Astrocyte (in vitro differentiated cells and primary cell): ENCODE results near the gene SMARCA2. TPM values are rescaled to one million over a fixed set of nuclear protein-coding genes. Genes with fewer than 3 reads are reported as not detected.

Experiments
- DNase-seq: peaks from one replicate; pipeline ENCODE4 v3.0.0-alpha.2; 2010; ENCODE audit warnings: low read depth
- FAIRE-seq: peaks from 2 replicates; lab custom pipeline; 2011; peaks lifted over from hg19 to GRCh38; lab: Jason Lieb, UNC
- H2AFZ ChIP-seq: 2 replicates; pipeline ENCODE4 v1.6.0; 2012; ENCODE audit warnings: low read depth, low read length, inconsistent platforms
- H3K27ac ChIP-seq: 2 replicates; pipeline ENCODE4 v1.5.1; 2011; ENCODE audit warnings: low read depth, low read length, inconsistent platforms
- H3K27me3 ChIP-seq: 2 replicates; pipeline ENCODE4 v1.6.0; 2011; ENCODE audit warnings: low read length, inconsistent platforms; ENCODE audit not compliant: insufficient read depth
- H3K36me3 ChIP-seq: 2 replicates; pipeline ENCODE4 v1.5.1; 2011; ENCODE audit warnings: low read length, inconsistent platforms; ENCODE audit not compliant: insufficient read depth
- H3K4me1 ChIP-seq: 2 replicates; pipeline ENCODE4 v1.5.1; 2011; ENCODE audit warnings: low read length, inconsistent platforms; ENCODE audit not compliant: insufficient read depth
- H3K4me2 ChIP-seq: 2 replicates; pipeline ENCODE4 v1.6.0; 2012; ENCODE audit warnings: low read length, inconsistent platforms
- H3K4me3 ChIP-seq: 2 replicates; pipeline ENCODE4 v1.5.1; 2011; ENCODE audit warnings: low read depth, mild to moderate bottlenecking, low read length, inconsistent platforms; ENCODE audit not compliant: insufficient read depth
- H3K79me2 ChIP-seq: 2 replicates; pipeline ENCODE4 v1.6.0; 2012; ENCODE audit warnings: mild to moderate bottlenecking, low read length, inconsistent platforms; ENCODE audit not compliant: insufficient read depth
- H3K9ac ChIP-seq: 2 replicates; pipeline ENCODE4 v1.6.0; 2012; ENCODE audit warnings: mild to moderate bottlenecking, low read length, inconsistent platforms
- H3K9me3 ChIP-seq: 2 replicates; pipeline ENCODE4 v1.5.1; 2012; ENCODE audit warnings: low read depth, mild to moderate bottlenecking, low read length, inconsistent platforms; ENCODE audit not compliant: insufficient read depth
- H4K20me1 ChIP-seq: 2 replicates; pipeline ENCODE4 v1.6.0; 2012; ENCODE audit warnings: low read length, inconsistent platforms; ENCODE audit not compliant: insufficient read depth
- H3K27ac Mint-ChIP-seq: one replicate; pipeline ENCODE4 v1.8.0; 2021; ENCODE audit warnings: mild to moderate bottlenecking, mixed read lengths; ENCODE audit not compliant: unreplicated experiment
- H3K27me3 Mint-ChIP-seq: one replicate; pipeline ENCODE4 v1.8.0; 2021; ENCODE audit warnings: low read depth, mixed read lengths; ENCODE audit not compliant: unreplicated experiment
- H3K36me3 Mint-ChIP-seq: one replicate; pipeline ENCODE4 v1.8.0; 2021; ENCODE audit warnings: low read depth, mixed read lengths; ENCODE audit not compliant: unreplicated experiment
- H3K4me1 Mint-ChIP-seq: one replicate; pipeline ENCODE4 v1.8.0; 2021; ENCODE audit warnings: low read depth, mixed read lengths; ENCODE audit not compliant: unreplicated experiment
- H3K4me3 Mint-ChIP-seq: one replicate; pipeline ENCODE4 v1.8.0; 2021; ENCODE audit warnings: mild to moderate bottlenecking, moderate library complexity, mixed read lengths; ENCODE audit not compliant: unreplicated experiment
- H3K9me3 Mint-ChIP-seq: one replicate; pipeline ENCODE4 v1.8.0; 2021; ENCODE audit warnings: mild to moderate bottlenecking, mixed read lengths; ENCODE audit not compliant: unreplicated experiment
- CTCF ChIP-seq: IDR thresholded peaks from 2 replicates; pipeline ENCODE4 v1.5.1; 2011; ENCODE audit warnings: low read depth, mild to moderate bottlenecking, inconsistent platforms, low read length, moderate library complexity; ENCODE audit not compliant: insufficient read depth
- EZH2 ChIP-seq: IDR thresholded peaks from 2 replicates; pipeline ENCODE4 v1.6.1; 2012; ENCODE audit warnings: mild to moderate bottlenecking, low read length, inconsistent platforms; ENCODE audit not compliant: insufficient read depth
- total RNA-seq: library from RNA; stranded (reverse); gene quantifications from 2 replicates; pipeline ENCODE4 v1.2.1, GENCODE V29; 2021

The SMARCA2 gene
- total RNA-seq, 1 donor from 2014 or later: 54.2 TPM

DNA sequence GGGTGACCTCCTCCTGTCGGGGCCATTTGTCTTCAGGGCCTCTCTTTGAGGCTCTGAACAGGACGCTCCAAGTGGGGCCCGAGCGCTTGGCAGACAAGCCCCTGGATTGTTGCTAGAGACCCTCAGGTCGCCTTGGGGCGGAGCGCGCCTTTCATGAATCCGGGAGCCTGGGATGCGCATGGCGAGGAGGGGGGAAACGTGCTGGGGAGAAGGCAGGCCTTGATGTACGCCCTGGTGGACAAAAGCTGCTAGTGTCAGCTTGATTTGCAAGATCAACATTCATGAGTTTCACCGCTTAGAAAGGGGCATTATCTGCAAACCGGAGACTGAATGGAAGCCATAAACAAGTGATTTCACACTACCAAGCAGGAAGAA, 226.3 kb downstream of the SMARCA2 start:
- Histone ChIP-seq H3K27ac (no peak overlapping the region), H3K4me2 (peak overlapping the region; percentile 96), H3K27me3 (no peaks in the 10 kb centered on the region), H3K4me3 (peak overlapping the region; percentile 67), H3K36me3 (no peaks in the 10 kb centered on the region), H4K20me1 (no peaks in the 10 kb centered on the region), H3K9me3 (no peaks in the 10 kb centered on the region), H3K9ac (peak overlapping the region; percentile 76), H3K79me2 (no peaks in the 10 kb centered on the region), H2AFZ (peak overlapping the region; percentile 95), H3K4me1 (peaks cover 19% of the 10 kb centered on the region)
- DNase-seq: peak; percentile 97
- H3K36me3 Mint-ChIP-seq: no peaks in the 10 kb centered on the region
- H3K4me3 Mint-ChIP-seq: peak overlapping the region; percentile 78
- no peak overlapping the region for H3K27ac Mint-ChIP-seq
- no peaks in the 10 kb centered on the region for H3K4me1 Mint-ChIP-seq
- no peaks in the 10 kb centered on the region for H3K9me3 Mint-ChIP-seq
- peak; percentile 53 for TF ChIP-seq CTCF
- no peak for TF ChIP-seq EZH2
- no peak for FAIRE-seq
- H3K27me3 Mint-ChIP-seq: no peaks in the 10 kb centered on the region

DNA sequence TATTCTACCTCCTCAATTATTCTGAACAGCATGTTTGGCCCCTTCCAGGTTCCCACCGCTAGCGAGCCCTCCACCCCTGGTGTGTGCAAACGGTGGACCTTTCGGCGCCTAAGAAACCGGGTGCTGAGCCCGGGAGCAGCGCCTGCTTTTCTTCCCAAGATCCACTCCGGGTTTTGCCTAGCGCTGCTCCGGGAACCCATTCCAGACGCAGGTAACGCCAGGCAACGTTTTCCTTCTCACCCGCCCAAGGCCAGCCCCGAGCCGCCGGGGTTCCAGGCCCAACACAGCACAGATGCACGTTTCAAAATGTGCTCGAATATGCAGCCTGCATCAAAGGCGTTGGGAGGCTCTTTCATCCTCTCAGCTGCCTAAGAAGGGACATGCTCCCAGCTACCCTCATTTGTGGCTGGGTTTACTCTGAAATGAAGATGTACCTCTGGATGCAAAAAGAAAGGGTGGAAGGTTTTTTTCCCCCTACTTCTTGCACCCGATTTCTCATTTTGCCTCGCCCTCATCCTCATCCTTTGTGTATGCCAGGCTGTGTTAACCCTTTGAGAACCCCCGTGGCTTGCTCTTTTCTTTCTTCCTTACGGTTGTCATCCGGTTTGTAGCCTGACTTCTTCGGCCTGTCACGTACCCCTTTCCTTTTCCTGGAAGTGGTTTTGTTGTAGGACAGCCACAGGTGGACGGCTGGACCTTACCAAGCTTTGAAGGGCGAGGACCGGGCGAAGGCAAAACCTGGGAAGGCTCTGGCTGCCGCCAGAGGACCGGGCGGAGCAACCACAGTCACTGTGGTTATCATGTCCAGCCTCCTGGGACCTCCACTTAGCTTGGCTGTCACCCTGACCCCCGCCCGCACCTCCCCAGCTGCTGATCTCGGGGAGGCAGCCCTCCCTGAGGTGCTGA, 226.9 kb downstream of the SMARCA2 start:
- DNase-seq: peak; percentile 90
- no peak for TF ChIP-seq CTCF
- no peak for TF ChIP-seq EZH2
- H3K4me3 Mint-ChIP-seq: peak overlapping the region; percentile 78

GRCh38 chr9:2242831-2243330, 227.7 kb downstream of the SMARCA2 start:
- no peaks in the 10 kb centered on the region for H3K9me3 ChIP-seq
- H3K4me2 ChIP-seq: peak overlapping the region; percentile 96
- TF ChIP-seq EZH2 (no peak), CTCF (no peak)
- H3K9ac ChIP-seq: peak overlapping the region; percentile 76
- peak overlapping the region; percentile 92 for H2AFZ ChIP-seq
- FAIRE-seq (no peak), DNase-seq (peak; percentile 22)
- H3K4me1 ChIP-seq: peaks cover 19% of the 10 kb centered on the region
- H3K27ac Mint-ChIP-seq: no peak overlapping the region
- H3K27ac ChIP-seq: no peak overlapping the region
- no peaks in the 10 kb centered on the region for H3K27me3 Mint-ChIP-seq
- peak overlapping the region; percentile 67 for H3K4me3 ChIP-seq
- no peaks in the 10 kb centered on the region for H3K79me2 ChIP-seq
- H3K9me3 Mint-ChIP-seq: no peaks in the 10 kb centered on the region
- no peaks in the 10 kb centered on the region for H3K36me3 Mint-ChIP-seq
- H3K27me3 ChIP-seq: no peaks in the 10 kb centered on the region
- H4K20me1 ChIP-seq: no peaks in the 10 kb centered on the region
- no peaks in the 10 kb centered on the region for H3K36me3 ChIP-seq
- no peak overlapping the region for H3K4me3 Mint-ChIP-seq
- H3K4me1 Mint-ChIP-seq: no peaks in the 10 kb centered on the region

More for the DNA sequence above, 226.9 kb downstream of the SMARCA2 start:
- H2AFZ ChIP-seq: peak overlapping the region; percentile 95
- Mint-ChIP-seq H3K9me3 (no peaks in the 10 kb centered on the region), H3K4me1 (no peaks in the 10 kb centered on the region), H3K36me3 (no peaks in the 10 kb centered on the region), H3K27me3 (no peaks in the 10 kb centered on the region), H3K27ac (no peak overlapping the region)
- H3K4me3 ChIP-seq: peak overlapping the region; percentile 67
- no peaks in the 10 kb centered on the region for H4K20me1 ChIP-seq
- H3K9me3 ChIP-seq: no peaks in the 10 kb centered on the region
- no peaks in the 10 kb centered on the region for H3K79me2 ChIP-seq
- H3K27ac ChIP-seq: peak overlapping the region; percentile 27
- peak overlapping the region; percentile 76 for H3K9ac ChIP-seq
- peak overlapping the region; percentile 96 for H3K4me2 ChIP-seq
- FAIRE-seq: peak; percentile 63
- peaks cover 19% of the 10 kb centered on the region for H3K4me1 ChIP-seq
- no peaks in the 10 kb centered on the region for H3K27me3 ChIP-seq
- no peaks in the 10 kb centered on the region for H3K36me3 ChIP-seq
